Activated CD4-positive, alpha-beta T cell treated with anti-CD3 and anti-CD28 coated beads, Interleukin-2, Interleukin-4, amounts not matched to agents 100 ng/mL and 50 ng/mL, durations not matched to agents 16 hours and 8 hours (primary cell): ENCODE results near the gene RAB30.

Experiments
- DNase-seq: peaks from one replicate; pipeline ENCODE4 v3.0.0-alpha.2; 2020; ENCODE audit warnings: low spot score

The RAB30 gene

DNA sequence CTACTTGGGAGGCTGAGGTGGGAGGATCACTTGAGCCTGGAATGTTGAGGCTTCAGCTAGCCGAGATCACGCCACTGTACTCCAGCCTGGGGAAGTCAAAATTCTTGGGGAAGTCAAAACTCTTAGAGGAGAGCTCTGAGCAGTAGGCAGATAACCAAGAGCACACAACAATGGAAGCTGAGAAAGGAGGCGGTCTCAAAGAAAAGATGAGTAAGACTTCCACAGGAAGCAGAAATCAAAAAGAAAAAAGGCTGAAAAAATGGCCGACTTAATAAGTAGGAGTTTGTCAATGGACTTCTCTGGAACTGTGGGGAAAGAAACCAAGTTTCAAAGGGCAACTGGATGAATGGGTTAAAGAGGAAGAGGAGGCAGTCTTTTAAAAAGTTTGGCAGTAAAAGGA, 32.1 kb downstream of the RAB30 start:
- no peak for DNase-seq

- DNase-seq, result no peak
Measured at GRCh38 chr11:83037877-83038276, 33.8 kb downstream of the RAB30 start.

DNA sequence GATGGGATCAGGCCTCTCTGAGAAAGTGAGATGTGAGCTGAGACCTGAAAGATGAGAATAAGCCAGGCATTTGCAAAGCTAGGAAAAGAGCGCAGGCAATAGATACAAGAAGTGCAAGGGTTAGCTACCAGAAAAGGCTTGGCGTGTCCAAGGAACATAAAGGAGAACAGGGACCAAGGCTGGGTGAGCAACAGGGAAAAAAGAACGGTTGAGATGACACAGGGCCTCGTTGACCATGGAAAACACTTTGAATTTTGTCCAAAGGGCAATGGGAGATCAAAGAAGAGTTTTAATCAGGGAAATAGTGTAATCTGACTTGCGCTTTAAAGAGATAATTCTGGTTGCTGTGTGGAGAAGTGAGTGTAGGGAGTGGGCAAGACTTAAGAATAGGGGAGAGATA, 35.0 kb downstream of the RAB30 start:
- no peak for DNase-seq

DNA sequence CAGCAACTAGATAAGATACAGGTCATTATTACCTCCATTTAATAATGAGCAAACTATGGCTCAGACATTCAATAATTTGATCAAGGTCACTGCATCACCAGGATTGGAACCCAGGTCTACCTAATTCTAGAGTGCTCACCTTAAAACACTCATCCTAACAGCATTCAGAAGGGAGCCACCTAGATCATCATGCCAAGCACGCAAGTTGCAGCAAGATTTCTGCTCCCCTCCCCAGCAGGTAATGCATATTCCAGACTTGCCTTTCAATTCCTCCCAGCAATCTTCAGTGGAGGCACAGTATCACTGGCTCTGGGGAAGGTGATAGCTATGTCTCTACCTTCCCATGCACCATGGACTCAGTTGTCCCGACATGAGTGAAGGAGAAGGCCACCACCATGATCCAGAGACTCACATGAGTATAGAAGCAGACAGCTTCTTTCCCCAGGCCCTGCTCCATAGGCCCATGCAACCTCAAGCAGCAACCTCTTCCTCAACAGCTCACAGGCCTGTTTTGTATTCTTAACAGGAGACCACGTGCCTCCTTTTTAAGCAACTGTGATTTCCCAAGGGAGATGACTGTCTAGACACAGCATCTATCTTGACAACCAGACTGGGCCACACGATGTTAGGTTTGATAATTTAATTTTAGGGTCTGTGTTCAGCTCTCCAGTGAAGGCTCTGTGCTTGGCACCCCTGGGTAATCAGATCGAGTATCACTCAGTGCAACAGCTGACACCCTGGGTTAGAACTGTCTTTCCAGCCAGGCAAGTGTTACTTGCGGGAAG, 36.4 kb downstream of the RAB30 start:
- no peak for DNase-seq

- DNase-seq, result no peak
Measured at GRCh38 chr11:83034673-83035014, 37.1 kb downstream of the RAB30 start.

- DNase-seq, result no peak
Measured at GRCh38 chr11:83033972-83034672, 37.6 kb downstream of the RAB30 start.

- no peak for DNase-seq
Measured at GRCh38 chr11:83033371-83033770, 38.3 kb downstream of the RAB30 start.

DNA sequence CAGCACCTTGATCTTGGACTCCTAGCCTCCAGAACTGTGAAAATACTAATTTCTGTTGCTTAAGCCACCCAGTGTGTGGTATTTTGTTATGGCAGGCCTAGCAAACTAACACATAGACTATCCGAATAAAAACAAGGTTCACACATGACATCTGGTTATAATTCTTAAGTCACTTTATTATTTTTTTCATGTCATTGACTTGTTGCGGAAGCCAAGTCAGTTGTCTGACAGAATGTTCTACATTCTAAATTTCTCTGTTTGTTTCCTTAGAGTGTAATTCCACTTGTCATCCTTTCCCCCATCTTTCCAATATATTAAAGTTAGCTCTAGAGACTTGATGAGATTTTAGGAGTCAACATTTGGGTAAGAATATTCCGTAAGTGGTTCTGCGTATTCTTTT, 40.6 kb downstream of the RAB30 start:
- DNase-seq, result no peak

DNA sequence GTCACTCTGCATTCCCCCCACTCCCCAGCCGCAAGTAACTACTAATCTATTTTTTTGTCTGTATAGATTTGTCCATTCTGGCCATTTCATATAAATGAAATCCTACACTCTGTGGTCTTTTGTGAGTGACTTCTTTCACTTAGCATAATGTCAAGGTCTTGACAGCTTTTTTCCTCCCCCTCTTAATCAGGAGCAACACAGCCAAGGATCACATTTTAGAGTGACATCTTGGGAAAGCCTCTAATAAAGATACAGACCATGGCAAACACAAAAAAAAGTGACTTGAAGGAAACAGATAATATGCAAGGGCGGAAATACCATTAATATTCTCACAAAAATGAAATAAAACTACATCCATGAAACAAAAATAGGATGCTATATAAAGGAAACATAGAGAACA, 43.9 kb downstream of the RAB30 start:
- no peak for DNase-seq

DNA sequence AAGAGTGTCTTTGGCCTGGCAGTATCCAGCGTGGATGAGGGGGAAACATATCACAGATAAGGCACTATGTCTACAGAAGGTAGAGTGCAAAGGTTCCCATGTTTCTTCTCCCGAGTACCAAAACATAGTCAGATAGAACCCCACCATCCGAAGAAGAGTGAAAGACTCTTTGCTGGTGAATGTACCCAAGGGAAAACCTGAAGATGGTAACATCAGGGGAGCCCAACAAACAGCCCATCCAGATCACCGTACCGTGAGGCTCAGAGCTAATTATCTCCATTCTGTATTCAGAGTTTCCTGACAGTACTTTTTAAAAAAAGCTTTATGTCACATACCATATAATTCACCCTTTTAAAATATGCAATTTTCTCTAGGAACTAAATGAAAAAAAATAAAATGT, 44.4 kb downstream of the RAB30 start:
- DNase-seq, result no peak

DNA sequence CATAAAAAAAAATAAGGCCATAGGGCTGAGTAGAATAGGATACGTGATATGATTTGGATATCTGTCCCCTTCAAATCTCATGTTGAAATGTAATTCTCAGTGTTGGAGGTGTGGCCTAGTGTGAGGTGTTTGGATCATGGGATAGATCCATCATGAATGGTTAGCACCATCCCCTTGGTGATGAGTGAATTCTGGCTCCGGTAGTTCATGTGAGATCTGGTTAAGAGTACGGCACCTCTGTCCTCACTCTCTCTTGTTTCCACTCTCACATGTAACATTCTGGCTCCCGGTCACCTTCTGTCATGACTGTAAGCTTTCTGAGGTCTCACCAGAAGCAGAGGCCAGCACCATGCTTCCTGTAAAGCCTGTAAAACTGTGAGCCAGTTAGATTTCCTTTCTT, 45.5 kb downstream of the RAB30 start:
- DNase-seq, result no peak

- DNase-seq, result no peak
Measured at GRCh38 chr11:83025267-83025704, 46.4 kb downstream of the RAB30 start.

DNA sequence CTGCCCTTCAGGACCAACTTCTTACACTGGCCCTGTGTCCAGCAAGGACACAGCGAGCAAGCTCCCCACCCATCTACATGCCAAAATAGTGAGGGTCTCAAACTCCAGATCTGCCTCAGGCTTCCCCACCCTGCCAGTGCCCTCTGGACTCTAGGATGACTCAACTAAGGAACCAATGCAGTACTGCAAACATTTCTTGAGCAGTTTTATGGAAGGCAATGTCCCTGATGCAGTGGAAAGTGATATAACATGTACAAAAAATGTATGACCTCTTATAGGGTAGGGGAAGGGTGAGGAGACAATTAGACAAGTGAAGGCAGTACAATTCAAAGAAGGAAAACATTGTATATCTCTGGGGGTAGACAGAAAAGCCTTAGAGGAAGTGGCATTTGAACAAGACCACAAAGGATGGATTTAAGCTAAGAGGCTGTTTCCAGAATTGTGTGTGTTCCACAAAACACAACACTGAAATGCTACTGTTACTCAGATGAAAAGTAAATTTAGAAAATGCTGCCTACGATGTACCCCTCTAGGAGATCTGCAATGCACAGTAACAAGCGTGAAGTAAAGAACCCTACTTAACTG, 47.3 kb downstream of the RAB30 start:
- no peak for DNase-seq

GRCh38 chr11:83023410-83023809, 48.3 kb downstream of the RAB30 start:
- no peak for DNase-seq

DNA sequence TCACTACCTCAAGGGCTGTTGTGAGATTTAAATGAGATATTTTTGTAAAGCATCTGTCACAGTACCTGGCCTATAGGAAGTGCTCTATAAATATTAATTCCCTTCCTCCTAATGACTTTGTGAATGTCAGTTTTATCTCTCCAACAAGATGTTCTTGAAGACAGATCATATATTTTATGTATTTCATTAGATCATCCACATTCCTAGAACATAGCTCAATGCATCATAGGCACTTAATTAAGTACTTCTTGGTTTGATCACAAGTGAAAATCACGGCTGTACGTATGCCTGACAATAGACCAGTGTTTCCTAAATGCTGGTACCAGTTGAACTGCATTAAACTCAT, 49.9 kb downstream of the RAB30 start:
- no peak for DNase-seq

DNA sequence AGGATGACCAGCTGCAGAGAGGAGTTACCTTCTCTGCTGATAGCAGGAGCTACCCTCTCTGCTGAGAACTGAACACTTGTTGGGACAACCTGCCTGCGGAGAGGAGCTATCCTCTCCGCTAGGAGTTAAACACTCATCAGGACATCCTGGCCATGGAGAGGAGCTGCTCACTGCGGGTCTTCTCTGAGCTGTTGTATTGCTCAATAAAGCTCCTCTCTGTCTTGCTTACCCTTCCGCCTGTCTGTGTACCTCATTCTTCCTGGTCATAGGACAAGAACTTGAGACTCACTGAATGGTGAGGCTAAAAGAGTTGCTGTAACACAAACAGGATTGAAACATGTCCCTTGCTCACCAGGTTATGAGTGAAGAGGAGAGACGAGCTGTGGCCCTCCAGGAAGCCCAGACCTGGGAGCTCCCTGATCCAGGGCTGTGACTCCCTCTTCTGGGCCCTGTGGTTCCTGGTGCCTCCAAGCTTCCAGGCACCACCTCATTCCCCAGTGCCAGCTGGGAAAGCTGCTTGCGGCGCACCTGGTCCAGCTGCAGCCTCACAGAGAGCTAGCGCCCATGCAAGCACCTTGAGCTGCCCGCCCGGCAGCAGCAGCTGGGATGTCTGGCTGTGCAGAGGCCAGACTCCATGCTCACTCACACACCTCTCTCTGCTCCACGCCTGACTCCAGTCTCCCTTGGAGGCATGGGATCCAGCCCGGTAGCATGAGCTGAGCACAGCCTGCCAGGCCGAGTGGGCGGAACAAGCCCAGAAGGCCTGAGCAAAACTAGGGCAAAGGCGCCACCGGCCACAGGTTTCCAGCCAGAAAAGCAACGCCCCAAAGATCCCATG, 50.5 kb downstream of the RAB30 start:
- no peak for DNase-seq

- DNase-seq, result no peak
Measured at GRCh38 chr11:83019888-83020579, 51.7 kb downstream of the RAB30 start.

DNA sequence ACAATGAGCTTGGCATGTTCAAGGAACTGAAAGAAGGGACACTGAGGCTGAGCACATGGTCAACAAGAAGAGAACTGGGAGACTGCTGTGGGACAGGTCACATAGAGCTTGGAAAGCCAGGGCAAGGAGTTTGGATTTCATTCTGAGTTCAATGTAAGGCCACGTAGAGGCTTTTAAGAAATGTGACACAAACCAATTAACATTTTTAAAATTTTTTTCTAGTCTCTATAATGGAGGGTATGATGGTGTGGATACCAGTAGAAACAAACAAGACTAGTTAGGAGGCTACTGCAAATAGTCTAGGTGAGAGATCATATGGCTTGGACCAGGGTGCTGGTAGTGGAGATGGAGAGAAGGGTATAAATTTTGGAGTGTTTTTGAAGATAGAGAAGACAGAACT, 56.7 kb downstream of the RAB30 start:
- no peak for DNase-seq

- DNase-seq, result no peak
Measured at GRCh38 chr11:83012168-83013067, 59.3 kb downstream of the RAB30 start.

DNA sequence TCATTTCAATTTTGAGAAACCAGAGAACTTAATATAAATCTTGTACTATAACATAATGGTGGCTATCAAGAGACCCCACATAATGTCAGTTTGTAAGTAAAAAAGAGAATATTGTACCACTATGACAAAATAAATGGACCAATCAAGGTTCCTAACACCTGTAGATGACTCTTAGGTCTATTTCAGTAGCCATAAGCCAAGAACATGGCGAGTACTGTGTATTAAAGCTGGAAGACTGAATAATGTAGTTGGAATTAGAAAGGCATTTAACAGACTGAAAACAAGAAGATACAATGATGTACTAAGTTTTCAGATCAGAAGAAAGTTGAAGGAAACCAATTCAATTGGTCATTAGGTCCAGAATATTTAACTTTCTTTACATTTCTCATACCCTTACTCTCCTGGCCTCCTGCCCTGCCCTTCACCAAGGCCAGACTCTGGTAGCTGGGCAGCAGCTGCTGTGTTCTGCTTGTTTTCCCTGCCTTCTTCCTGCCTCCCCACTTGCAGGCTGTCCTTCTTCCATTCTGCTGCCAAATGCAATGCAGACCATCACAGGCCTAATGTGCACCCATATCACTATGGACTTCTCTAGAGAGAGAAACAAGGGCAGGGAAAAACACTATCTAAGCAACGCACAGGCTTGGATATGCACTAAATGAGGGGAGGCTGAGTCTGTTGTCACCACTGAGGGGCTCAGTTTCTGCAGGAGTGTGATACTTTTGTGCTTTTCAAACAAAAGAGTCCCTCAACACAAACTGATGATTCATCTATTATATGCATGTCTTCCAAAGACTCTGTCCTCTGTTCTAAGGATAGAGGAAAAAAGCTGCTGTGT, 60.1 kb downstream of the RAB30 start:
- no peak for DNase-seq
